ENCODE results near the gene GALNT17. TPM values are rescaled to one million over a fixed set of nuclear protein-coding genes. Genes with fewer than 3 reads are reported as not detected.

GALNT17 gene
- total and polyA plus RNA-seq, 11 donors, result 16.9 to 116 (median 73.1) TPM

DNA sequence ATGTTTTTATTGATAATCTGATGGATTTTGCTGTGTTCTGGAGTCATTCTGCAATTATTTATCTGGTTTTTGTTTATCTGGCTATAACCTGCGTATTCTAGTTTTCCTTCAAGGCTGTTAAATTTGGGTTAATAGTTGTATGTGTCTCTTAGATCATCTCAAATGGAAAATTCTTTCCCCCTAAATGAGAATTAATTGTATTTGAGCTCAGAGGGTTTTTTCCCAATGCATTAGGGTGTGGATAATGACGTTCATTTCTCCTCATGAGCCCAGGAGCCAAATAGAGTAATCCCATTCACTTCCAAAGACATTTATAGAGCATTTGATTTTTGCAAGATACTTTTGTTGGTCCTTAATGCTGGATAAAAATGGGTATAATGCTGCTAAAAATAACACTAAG is 564.6 kb downstream of the GALNT17 start:
- intact Hi-C loops (cut with DNase I), result no loop called here
- 74 to 81% (median 77%) methylated on average over 2 of the region's 2 CpGs for WGBS, 4 donors
- H3K36me3 ChIP-seq, result no peaks in the 10 kb centered on the region
- H3K4me3 ChIP-seq, result no peak overlapping the region
- peaks cover 0 to 17% (median 0%) of the 10 kb centered on the region in 12 donors for H3K9me3 ChIP-seq
- no peaks in the 10 kb centered on the region for H3K27me3 ChIP-seq
- H3K27ac ChIP-seq, result no peak overlapping the region
- H3K4me1 ChIP-seq, result peaks cover 0 to 8% (median 0%) of the 10 kb centered on the region in 12 donors
- TF ChIP-seq POLR2A (IDR thresholded peaks at IDR 0.05), result no peak
- TF ChIP-seq, protein P1, sequence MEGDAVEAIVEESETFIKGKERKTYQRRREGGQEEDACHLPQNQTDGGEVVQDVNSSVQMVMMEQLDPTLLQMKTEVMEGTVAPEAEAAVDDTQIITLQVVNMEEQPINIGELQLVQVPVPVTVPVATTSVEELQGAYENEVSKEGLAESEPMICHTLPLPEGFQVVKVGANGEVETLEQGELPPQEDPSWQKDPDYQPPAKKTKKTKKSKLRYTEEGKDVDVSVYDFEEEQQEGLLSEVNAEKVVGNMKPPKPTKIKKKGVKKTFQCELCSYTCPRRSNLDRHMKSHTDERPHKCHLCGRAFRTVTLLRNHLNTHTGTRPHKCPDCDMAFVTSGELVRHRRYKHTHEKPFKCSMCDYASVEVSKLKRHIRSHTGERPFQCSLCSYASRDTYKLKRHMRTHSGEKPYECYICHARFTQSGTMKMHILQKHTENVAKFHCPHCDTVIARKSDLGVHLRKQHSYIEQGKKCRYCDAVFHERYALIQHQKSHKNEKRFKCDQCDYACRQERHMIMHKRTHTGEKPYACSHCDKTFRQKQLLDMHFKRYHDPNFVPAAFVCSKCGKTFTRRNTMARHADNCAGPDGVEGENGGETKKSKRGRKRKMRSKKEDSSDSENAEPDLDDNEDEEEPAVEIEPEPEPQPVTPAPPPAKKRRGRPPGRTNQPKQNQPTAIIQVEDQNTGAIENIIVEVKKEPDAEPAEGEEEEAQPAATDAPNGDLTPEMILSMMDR (IDR thresholded peaks at IDR 0.05), result no peak
- DNase-seq (no peak), ATAC-seq (no peak)

DNA sequence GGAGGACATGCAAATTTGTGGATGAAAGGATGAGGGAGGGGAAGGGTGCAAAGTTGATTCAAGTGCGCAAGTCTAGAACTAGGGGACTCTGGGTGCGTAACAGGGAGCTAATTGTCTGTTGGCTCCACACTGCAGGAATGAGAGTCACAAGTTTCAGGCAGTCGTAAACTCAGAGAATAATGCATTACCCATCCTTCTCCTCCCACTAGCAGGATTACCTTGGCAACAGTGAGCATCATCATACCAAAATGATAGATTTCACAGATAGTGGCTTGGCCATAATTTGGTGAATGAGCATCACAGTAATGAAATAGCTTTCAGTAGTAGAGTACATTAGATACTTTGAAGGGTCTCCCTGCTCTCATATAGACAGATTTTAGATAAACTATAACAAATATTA is 565.5 kb downstream of the GALNT17 start:
- DNase-seq, result no peak
- TF ChIP-seq POLR2A (IDR thresholded peaks at IDR 0.05), result no peak
- TF ChIP-seq, protein P1 (IDR thresholded peaks at IDR 0.05), result no peak
- peaks cover 0 to 8% (median 0%) of the 10 kb centered on the region in 12 donors for H3K4me1 ChIP-seq
- WGBS, 4 donors, result 91 to 95% (median 92%) methylated on average over 3 of the region's 3 CpGs
- no peak overlapping the region for H3K4me3 ChIP-seq
- intact Hi-C loops (cut with DNase I), result no loop called here
- no peak overlapping the region for H3K27ac ChIP-seq
- H3K9me3 ChIP-seq, result peaks cover 0 to 17% (median 0%) of the 10 kb centered on the region in 12 donors
- H3K27me3 ChIP-seq, result no peaks in the 10 kb centered on the region
- no peak for ATAC-seq
- H3K36me3 ChIP-seq, result no peaks in the 10 kb centered on the region

DNA sequence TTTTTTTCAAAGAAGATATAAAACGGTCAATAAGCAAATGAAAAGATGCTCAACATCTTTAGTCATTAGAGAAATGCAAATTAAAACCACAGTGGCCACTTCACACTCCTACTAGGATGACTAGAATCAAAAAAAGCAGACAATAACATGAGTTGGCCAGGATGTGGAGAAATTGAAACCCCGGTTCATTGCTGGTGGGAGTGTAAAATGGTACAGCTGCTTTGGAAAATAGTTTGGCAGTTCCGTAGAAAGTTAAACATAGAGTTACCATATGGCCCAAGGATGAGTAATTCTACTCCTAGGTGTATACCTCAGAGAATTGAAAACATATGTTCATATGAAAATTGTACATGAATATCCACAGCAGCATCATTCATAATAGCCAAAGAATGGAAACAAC is 573.3 kb downstream of the GALNT17 start:
- H3K27me3 ChIP-seq, result no peaks in the 10 kb centered on the region
- ATAC-seq (no peak), DNase-seq (no peak)
- H3K27ac ChIP-seq, result no peak overlapping the region
- WGBS, 4 donors, result 71 to 76% (median 73%) methylated on average over 3 of the region's 3 CpGs
- peaks cover 0 to 8% (median 0%) of the 10 kb centered on the region in 12 donors for H3K9me3 ChIP-seq
- intact Hi-C loops (cut with DNase I), result no loop called here
- no peaks in the 10 kb centered on the region for H3K4me1 ChIP-seq
- H3K4me3 ChIP-seq, result no peak overlapping the region
- TF ChIP-seq, protein P1 (IDR thresholded peaks at IDR 0.05), result no peak
- no peak for TF ChIP-seq POLR2A (IDR thresholded peaks at IDR 0.05)
- H3K36me3 ChIP-seq, result no peaks in the 10 kb centered on the region

DNA sequence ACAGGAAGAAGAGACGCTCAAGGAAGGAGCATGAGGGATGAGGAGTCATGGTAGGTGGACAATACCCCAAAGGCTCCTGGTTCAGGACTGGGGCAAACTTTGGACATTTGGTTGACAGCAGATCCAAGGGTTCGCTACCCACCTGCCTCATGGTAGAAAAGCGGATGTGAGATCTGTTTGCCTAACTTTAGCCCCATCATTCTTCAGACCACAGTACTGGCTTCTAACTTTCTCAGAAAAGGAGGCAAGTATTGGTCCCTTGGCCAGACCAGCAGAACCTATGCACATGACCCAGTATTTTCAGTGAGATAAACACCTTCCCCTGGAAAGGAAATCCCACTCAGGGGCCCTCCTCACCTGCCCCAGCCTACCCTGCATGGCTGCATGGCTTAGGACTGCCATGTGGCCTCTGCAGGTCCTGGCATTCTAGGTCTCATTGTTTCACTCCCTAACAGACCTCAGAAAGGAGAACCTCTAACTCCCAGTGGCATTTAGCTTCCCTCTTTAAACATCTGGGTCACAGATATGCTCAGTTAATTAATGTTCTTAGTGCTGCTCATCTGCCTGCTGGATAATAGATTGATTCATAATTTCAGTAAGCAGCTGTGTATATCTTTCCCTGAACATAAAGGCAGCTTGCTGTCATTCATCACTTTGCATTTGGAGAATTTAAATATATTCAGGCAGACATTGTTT is 574.1 kb downstream of the GALNT17 start:
- ATAC-seq, result no peak
- WGBS, 4 donors, result 83 to 92% (median 88%) methylated on average over 3 of the region's 3 CpGs
- TF ChIP-seq, protein P1 (IDR thresholded peaks at IDR 0.05), result no peak
- TF ChIP-seq POLR2A (IDR thresholded peaks at IDR 0.05), result no peak

More for the DNA sequence above, 574.1 kb downstream of the GALNT17 start:
- H3K4me1 ChIP-seq, result no peaks in the 10 kb centered on the region
- no peak overlapping the region for H3K27ac ChIP-seq
- DNase-seq, result no peak
- no peaks in the 10 kb centered on the region for H3K27me3 ChIP-seq
- peaks cover 0 to 8% (median 0%) of the 10 kb centered on the region in 12 donors for H3K9me3 ChIP-seq
- H3K36me3 ChIP-seq, result no peaks in the 10 kb centered on the region
- intact Hi-C loops (cut with DNase I), result no loop called here
- H3K4me3 ChIP-seq, result no peak overlapping the region

All from heart left ventricle (tissue), 16 donors.